DOHH2 (cell line): ENCODE measurements around the gene POLR2I.
"Not testable (repeated sequence)": the region's sequence is repeated elsewhere in the genome, so short reads cannot be mapped to it uniquely, and the experiment has no call there.

Experiments used
- H3F3A ChIP-seq: fragments of 200-600 bp; sonication (generic), shearing (Covaris generic); 2 replicates; pipeline ENCODE4 v1.6.0; 2016; ENCODE audit warnings: antibody characterized with exemption, mild to moderate bottlenecking; ENCODE audit not compliant: control insufficient read depth, insufficient read depth
- H3K27ac ChIP-seq: fragments of 200-600 bp; sonication (generic); 2 replicates; pipeline ENCODE4 v1.5.1; 2014; ENCODE audit warnings: low read depth, mild to moderate bottlenecking, low read length, moderate library complexity
- H3K27me3 ChIP-seq: fragments of 200-600 bp; sonication (generic); 2 replicates; pipeline ENCODE4 v1.6.1; 2014; ENCODE audit warnings: mild to moderate bottlenecking, low read length, mixed read lengths; ENCODE audit not compliant: control insufficient read depth
- H3K36me3 ChIP-seq: fragments of 200-600 bp; sonication (generic); 2 replicates; pipeline ENCODE4 v1.6.1; 2014; ENCODE audit warnings: mild to moderate bottlenecking, low read length, moderate library complexity, mixed read lengths; ENCODE audit not compliant: control insufficient read depth
- H3K4me1 ChIP-seq: fragments of 200-600 bp; sonication (generic); 2 replicates; pipeline ENCODE4 v1.6.1; 2014; ENCODE audit warnings: mild to moderate bottlenecking, low read length, mixed read lengths; ENCODE audit not compliant: control insufficient read depth
- H3K4me2 ChIP-seq: fragments of 200-600 bp; sonication (generic); 2 replicates; pipeline ENCODE4 v1.6.0; 2014; ENCODE audit warnings: mild to moderate bottlenecking, low read length, moderate library complexity
- H3K4me3 ChIP-seq: fragments of 200-600 bp; sonication (generic); 2 replicates; pipeline ENCODE4 v1.5.1; 2014; ENCODE audit warnings: mild to moderate bottlenecking, low read length, mixed read lengths
- H3K79me2 ChIP-seq: fragments of 200-600 bp; sonication (generic); 2 replicates; pipeline ENCODE4 v1.6.1; 2014; ENCODE audit warnings: mild to moderate bottlenecking, low read length, mixed read lengths; ENCODE audit not compliant: control insufficient read depth
- H3K9me2 ChIP-seq: fragments of 200-600 bp; sonication (generic); replicated peaks from 2 replicates; pipeline ENCODE4 v1.6.1; 2014; ENCODE audit warnings: mild to moderate bottlenecking, low read length, mixed read lengths; ENCODE audit not compliant: control insufficient read depth
- H3K9me3 ChIP-seq: fragments of 200-600 bp; sonication (generic); 2 replicates; pipeline ENCODE4 v1.6.1; 2014; ENCODE audit warnings: antibody characterized with exemption, low read length, mixed read lengths; ENCODE audit not compliant: control insufficient read depth, insufficient read depth
- H4K20me1 ChIP-seq: fragments of 200-600 bp; sonication (generic); 2 replicates; pipeline ENCODE4 v1.6.0; 2014; ENCODE audit warnings: low read depth, mild to moderate bottlenecking, antibody characterized with exemption, low read length, moderate library complexity; ENCODE audit not compliant: control insufficient read depth, insufficient read depth
- EZH2phosphoT487 ChIP-seq: fragments of 200-600 bp; sonication (generic); IDR thresholded peaks from 2 replicates; pipeline ENCODE4 v1.6.1; 2017; ENCODE audit warnings: borderline replicate concordance, mild to moderate bottlenecking, antibody characterized with exemption, low read length, moderate library complexity, mixed read lengths
- TF ChIP-seq, protein P1 (sequence below): fragments of 200-600 bp; sonication (generic); IDR thresholded peaks from one replicate; pipeline ENCODE4 v1.5.1; 2014; ENCODE audit warnings: antibody characterized with exemption, mild to moderate bottlenecking, low read depth, low read length; ENCODE audit not compliant: poor library complexity, severe bottlenecking

Gene POLR2I

DNA sequence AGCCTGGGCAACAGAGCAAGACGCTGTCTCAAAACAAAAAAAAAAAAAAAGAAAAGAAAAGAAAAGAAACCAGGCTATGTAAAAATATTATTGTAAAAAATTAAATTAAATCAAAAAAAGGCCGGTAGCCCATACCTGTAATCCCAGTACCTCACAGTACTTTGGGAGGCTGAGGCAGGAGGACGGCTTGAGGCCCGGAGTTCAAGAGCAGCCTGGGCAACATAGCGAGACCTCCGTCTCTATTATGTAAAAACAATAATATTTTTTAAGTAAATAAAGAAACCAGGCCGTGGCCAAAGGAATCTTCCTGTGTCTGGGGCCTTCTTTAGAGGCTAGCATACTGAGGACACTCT is 24.4 kb upstream of the POLR2I start:
- no peaks in the 10 kb centered on the region for H3F3A ChIP-seq
- no peak for TF ChIP-seq EZH2phosphoT487
- TF ChIP-seq, protein P1, sequence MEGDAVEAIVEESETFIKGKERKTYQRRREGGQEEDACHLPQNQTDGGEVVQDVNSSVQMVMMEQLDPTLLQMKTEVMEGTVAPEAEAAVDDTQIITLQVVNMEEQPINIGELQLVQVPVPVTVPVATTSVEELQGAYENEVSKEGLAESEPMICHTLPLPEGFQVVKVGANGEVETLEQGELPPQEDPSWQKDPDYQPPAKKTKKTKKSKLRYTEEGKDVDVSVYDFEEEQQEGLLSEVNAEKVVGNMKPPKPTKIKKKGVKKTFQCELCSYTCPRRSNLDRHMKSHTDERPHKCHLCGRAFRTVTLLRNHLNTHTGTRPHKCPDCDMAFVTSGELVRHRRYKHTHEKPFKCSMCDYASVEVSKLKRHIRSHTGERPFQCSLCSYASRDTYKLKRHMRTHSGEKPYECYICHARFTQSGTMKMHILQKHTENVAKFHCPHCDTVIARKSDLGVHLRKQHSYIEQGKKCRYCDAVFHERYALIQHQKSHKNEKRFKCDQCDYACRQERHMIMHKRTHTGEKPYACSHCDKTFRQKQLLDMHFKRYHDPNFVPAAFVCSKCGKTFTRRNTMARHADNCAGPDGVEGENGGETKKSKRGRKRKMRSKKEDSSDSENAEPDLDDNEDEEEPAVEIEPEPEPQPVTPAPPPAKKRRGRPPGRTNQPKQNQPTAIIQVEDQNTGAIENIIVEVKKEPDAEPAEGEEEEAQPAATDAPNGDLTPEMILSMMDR: no peak
- peaks cover 11% of the 10 kb centered on the region for H3K4me1 ChIP-seq

DNA sequence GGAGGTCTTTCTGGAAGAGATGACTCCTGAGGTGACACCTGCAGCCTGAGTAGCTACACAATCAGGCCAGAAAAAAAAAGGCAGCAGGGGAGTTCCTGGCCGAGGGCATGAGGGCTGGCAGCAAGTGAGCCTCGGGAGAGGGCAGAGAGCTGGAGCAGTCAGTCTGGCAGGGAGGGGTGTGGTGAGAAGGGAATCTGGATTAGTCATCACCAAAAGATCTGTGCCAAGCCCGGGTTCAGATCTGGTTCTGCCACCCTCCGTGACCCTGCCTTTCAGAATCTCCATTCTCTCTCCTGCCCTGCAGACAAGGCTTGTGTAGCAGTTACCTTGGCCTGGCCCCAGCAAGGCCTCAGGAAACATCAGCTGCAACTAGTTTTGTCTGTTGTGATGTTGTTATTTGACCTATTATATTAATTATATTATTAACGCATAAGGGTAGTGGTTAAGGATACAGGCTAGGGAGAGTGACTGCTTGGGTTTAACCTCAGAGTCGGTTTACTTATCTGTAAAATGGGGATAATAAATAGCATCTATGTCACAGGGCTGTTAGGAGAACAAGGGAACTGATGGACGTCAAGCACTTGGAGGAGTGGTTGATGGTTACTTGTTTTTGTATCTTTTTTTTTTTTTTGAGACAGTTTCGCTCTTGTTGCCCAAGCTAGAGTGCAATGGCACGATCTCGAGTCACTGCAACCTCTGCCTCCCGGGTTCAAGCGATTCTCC is 22.4 kb upstream of the POLR2I start:
- H4K20me1 ChIP-seq: peaks cover 3% of the 10 kb centered on the region; the same call in 1 of the 2 replicates
- peaks cover 20% of the 10 kb centered on the region for H3K79me2 ChIP-seq
- no peaks in the 10 kb centered on the region for H3K27me3 ChIP-seq
- H3K4me2 ChIP-seq: no peak overlapping the region
- H3K9me2 ChIP-seq: no peaks in the 10 kb centered on the region
- no peaks in the 10 kb centered on the region for H3K9me3 ChIP-seq
- H3F3A ChIP-seq: no peaks in the 10 kb centered on the region
- TF ChIP-seq, protein P1: no peak
- no peak for TF ChIP-seq EZH2phosphoT487
- peaks cover 7% of the 10 kb centered on the region for H3K36me3 ChIP-seq
- no peak overlapping the region for H3K27ac ChIP-seq
- peaks cover 11% of the 10 kb centered on the region for H3K4me1 ChIP-seq
- H3K4me3 ChIP-seq: no peak overlapping the region

More for the DNA sequence above, 24.4 kb upstream of the POLR2I start:
- peak overlapping the region; percentile 84 for H3K4me3 ChIP-seq
- peaks cover 18% of the 10 kb centered on the region for H3K36me3 ChIP-seq
- H3K79me2 ChIP-seq: peaks cover 22% of the 10 kb centered on the region
- H3K27ac ChIP-seq: peak overlapping the region; percentile 46
- peak overlapping the region; percentile 85 for H3K4me2 ChIP-seq
- no peaks in the 10 kb centered on the region for H3K9me3 ChIP-seq
- H3K27me3 ChIP-seq: no peaks in the 10 kb centered on the region
- no peaks in the 10 kb centered on the region for H3K9me2 ChIP-seq
- H4K20me1 ChIP-seq: peaks cover 3% of the 10 kb centered on the region; the same call in 1 of the 2 replicates

DNA sequence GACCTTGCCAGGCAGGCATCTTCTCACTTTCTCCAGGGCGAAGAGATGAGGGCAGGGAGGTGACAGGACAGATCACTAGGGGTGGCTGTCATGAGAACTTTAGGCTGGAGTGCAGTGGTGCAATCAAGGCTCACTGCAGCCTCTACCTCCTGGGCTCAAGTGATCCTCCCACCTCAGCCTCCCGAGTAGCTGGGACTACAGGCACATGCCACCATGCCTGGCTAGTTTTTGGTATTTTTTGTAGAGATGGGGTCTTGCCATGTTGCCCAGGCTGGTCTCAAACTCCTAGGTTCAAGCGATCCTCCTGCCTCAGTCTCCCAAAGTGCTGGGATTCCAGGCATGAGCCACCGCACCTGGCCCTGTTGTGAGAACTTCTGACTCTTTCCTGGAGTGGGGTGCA is 20.2 kb upstream of the POLR2I start:
- not testable (repeated sequence) for H4K20me1 ChIP-seq, H3K4me2 ChIP-seq, H3K79me2 ChIP-seq, H3K36me3 ChIP-seq, H3K27me3 ChIP-seq, H3F3A ChIP-seq, H3K27ac ChIP-seq, H3K4me3 ChIP-seq, H3K9me3 ChIP-seq, H3K9me2 ChIP-seq
- peaks cover 17% of the 10 kb centered on the region for H3K4me1 ChIP-seq

DNA sequence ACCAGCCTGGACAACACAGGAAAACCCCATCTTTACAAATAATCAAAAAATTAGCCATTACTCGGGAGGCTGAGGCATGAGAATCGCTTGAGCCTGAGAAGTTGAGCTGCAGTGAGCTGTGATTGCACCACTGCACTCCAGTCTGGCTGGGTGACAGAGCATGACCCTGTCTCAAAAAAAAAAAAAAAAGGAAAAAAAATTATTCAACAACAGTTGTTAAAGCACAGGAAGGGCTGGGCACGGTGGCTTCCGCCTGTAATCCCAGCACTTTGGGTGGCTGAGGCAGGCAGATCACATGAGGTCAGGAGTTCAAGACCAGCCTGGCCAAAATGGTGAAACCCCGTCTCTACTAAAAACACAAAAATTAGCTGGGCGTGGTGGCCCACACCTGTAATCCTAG is 16.5 kb upstream of the POLR2I start:
- not testable (repeated sequence) for H3K79me2 ChIP-seq, H3K27ac ChIP-seq, H3K27me3 ChIP-seq, H3K36me3 ChIP-seq, H3F3A ChIP-seq, H3K4me3 ChIP-seq, H3K4me2 ChIP-seq, H3K9me3 ChIP-seq, H4K20me1 ChIP-seq, H3K9me2 ChIP-seq
- peaks cover 27% of the 10 kb centered on the region for H3K4me1 ChIP-seq
